GM18517 (cell line): ENCODE measurements around the gene OVCA2.

Experiments used
- ATAC-seq: cut with Tn5 transposase; IDR thresholded peaks from one replicate; pipeline ENCODE4 v1.9.1; 2021; ENCODE audit warnings: mild to moderate bottlenecking, moderate library complexity; ENCODE audit not compliant: unreplicated experiment

The OVCA2 gene

GRCh38 chr17:2041561-2042389 is at the start of gene OVCA2:
Gene OVCA2, plus strand, starts transcription at chr17:2042022. Its CDS starts 26 bp downstream, at chr17:2042048.
- ATAC-seq: peak; percentile 80

- no peak for ATAC-seq
These were observed 49.3 kb upstream of the OVCA2 start for GRCh38 chr17:1992541-1992940.

- no peak for ATAC-seq
These were observed 47.1 kb upstream of the OVCA2 start for GRCh38 chr17:1994707-1995106.

- no peak for ATAC-seq
These were observed 46.4 kb upstream of the OVCA2 start for GRCh38 chr17:1995321-1995892.

- ATAC-seq: no peak
These were observed 45.7 kb upstream of the OVCA2 start for GRCh38 chr17:1995907-1996799.

DNA sequence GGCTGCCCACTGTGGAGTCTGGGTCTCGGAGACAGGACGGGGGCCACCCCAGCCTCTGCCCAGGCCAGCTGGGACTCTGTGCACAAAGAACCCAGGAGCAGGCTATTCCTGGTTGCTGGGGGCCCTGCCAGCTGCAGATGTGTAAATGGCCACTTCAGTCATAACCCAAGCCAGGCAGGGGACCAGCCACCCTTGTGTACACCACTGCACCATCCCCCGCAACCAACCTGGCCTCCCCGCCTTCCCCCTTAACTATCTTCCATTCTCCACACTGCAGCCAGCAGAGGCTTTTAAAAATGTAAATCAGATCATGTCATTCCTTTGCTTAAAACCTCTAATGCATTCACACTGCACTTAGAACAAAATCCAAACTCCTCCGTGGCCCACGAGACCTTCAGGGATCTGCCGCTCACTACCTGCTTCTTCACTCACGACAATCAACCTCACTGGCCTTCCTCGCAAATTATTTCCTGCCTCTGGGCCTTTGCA is 45.0 kb upstream of the OVCA2 start:
- ATAC-seq: no peak

- ATAC-seq: no peak
These were observed 44.4 kb upstream of the OVCA2 start for GRCh38 chr17:1997289-1997926.

DNA sequence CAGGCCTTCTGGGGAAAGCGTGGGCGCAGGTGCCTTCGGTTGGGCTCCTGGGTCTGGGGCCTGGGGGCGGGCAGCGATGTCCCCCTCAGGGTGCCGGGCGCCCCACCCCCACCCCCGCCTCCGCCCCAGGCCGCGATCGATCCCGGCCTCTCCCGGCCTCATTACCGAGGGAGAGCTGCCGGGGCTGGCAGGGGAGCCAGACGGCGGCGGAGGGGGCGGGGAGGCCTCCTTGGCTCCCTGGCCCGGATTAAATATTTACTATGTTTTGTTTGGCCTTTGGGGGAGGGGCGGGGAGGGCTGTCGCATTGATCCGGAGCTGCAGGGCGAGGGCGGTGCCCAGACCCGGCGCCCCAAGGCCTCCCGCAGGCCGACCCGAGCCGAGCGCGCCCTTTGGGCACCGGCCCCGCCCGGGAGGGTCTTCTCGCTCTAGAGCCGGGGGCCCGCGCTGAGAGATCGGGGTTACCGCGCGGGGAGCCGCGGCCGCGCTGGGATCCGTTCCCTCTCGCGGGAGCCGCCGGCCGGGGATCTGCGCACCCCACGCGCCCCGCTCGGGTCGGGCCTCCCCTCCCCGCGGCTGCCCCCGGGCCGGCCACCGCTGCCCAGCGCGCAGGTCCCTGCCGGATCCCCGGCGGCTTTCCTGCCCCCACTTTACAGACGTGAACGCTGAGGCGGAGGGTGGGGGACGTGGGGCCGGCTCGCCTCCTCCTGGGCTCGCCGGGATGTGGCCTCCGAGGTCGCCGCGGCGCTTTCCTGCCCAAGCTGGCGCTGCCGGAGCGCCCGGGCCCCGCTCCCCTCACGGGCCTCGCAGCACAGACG is 43.7 kb upstream of the OVCA2 start:
- no peak for ATAC-seq

DNA sequence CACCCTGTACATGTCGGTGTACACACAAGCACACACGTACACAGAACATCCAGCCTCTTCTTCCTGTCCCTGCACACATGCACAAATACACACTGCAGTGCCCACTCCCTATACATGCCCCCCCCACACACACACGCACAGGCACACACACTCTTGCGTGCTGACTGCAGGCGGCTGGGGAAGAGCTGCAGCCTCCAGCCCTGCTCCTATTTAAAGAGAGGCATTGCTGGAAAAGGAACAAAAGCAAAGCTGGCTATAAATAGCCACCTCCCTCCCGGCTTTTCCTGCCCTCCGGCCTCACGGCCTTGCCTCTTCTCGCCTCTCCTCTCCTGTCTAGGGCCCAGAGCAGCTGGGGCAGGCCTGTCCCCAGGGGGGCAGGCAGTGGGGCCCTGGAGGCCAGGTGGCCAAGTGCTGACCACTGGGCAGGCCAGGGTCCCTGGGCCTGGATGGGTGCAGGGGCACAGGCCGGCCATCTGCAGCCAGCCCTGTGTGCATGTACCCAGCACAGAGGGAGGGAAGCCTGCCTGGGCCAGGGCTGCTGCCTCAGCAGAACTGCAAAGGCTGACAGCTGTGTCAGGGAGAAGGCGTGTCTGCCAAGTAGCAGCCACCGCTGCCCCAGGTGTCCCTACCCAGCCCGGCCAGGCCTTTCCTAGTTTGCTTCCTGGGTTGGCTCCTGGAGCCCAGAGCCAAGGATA is 42.1 kb upstream of the OVCA2 start:
- ATAC-seq: no peak

DNA sequence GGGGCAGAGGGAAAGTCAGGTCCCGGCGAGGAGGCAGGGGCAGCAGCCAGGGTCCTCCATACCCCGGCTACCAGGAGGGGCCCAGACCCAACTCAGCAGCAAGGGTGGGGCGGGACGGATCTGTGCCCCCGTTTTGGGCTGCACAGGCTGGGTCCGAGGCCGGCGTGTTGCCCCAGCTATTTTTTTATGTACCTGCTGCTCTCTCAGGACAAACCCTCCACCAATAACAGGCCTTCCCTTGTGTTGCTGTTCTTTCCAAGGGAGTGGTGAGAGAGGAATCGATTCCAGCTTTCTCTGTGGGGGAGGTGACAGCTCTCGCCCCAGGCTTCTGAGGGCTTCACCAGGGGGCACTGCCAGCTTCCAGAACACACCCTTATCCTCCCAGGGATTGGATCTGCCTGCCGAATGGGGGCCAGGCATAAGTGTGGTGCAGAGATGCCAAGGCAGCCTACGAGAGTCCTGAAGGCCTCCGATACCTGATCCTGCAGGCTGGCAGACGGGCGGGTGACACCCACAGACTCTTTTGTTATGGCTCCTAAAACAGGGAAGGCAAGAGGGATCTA is 39.0 kb upstream of the OVCA2 start:
- no peak for ATAC-seq

GRCh38 chr17:2003525-2003924 is 38.3 kb upstream of the OVCA2 start:
- ATAC-seq: no peak

- ATAC-seq: no peak
These were observed 37.3 kb upstream of the OVCA2 start for GRCh38 chr17:2004435-2004952.

DNA sequence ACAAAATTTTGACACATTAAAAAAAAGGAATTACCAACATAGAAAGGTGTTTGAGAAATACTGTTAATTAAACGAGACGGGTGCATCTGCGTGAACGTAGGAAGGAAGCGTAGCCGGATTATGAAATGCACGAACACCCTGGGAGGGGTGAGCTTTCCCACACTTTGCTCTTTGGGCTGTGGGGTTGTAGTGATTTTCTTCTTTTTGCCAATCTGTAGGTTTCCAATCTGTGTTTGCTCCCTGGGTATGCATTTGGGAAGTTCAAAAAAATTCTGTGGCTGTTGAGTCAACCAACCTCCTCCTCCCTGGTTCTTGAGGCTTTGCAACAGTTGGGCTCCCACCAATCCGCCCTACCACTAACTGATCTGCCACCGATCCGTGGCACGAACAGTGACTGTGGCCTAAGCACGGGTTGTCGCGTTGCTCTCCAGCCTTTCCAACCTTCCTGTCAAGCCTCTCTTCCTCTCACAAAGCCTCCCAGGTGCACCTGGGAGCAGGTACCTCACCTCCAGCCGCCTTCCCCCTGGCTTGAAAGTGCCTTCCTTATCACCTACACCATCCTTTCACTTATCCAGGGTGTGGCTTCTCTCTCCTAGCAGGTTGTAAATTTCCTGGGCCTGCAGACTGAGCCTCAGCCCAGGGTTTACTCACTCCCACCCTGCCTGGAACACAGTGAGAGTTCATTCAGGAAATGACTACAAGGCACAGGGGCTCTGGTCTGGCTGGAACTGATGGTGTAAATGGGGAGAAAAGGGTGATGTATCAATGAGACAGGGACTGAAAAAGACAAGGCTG is 33.3 kb upstream of the OVCA2 start:
- no peak for ATAC-seq

GRCh38 chr17:2009737-2010136 is 32.1 kb upstream of the OVCA2 start:
- no peak for ATAC-seq

DNA sequence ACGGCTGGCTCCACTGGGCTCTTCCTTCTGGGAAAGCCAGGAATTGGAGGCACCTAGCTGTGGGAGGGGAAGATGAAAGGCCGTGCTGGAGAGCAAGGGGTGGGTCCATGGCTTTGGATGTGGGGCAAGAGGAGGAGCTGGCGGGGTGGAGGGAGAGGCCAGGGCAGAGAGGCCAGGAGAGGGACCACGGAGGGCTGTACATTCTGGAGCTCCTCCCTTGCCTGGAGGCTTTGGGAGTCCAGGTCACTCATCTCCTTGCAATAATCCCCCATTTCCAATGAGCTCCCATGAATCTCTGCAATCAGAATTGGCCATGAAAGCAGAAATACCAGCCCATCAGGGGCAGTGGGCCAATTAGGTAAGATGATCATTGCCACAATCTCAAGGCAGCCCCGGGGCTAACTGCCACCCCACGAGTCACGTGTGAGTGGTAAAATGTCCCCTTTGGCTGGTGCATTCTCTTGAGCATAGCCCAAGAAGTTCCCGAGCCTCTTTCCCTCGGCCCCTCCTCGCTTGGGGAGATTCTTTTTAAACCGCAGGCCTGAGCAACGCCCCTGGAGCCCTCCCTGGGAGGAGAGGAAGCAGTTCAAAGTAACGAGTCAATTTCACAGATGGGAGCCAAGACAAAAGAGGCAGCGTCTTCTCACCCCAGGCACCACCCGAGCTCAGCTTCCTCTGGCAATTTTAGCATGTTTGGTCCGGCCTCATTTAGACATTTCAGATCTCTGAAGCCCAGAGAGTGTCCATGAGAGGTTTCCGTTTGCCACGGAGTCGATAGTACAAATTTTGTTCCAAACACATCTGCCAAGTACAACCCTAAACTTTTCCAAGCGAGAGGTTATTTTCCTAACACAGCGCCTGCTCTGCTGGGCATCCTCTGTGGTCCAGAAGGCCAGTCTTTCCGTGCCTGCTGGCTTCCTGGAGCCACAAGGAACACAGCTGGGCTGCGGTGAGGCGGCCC is 30.1 kb upstream of the OVCA2 start:
- ATAC-seq: no peak

GRCh38 chr17:2012499-2012898 is 29.3 kb upstream of the OVCA2 start:
- ATAC-seq: no peak
